Type B pancreatic cell (in vitro differentiated cells): Measurements from ENCODE around the gene TCF23. TPM values are rescaled to one million over a fixed set of nuclear protein-coding genes. Genes with fewer than 3 reads are reported as not detected.
"Not testable (repeated sequence)": the region's sequence is repeated elsewhere in the genome, so short reads cannot be mapped to it uniquely, and the experiment has no call there.

Source experiments
- DNase-seq: peaks from one replicate; pipeline ENCODE4 v3.0.0; 2021; ENCODE audit warnings: mixed read lengths; ENCODE audit not compliant: unreplicated experiment; ENCODE audit errors: extremely low spot score
- H3K27ac Mint-ChIP-seq: 2 replicates; pipeline ENCODE4 v1.8.0; 2021; ENCODE audit warnings: mild to moderate bottlenecking, mixed read lengths
- H3K27me3 Mint-ChIP-seq: 2 replicates; pipeline ENCODE4 v1.8.0; 2021; ENCODE audit warnings: mixed read lengths
- H3K36me3 Mint-ChIP-seq: 2 replicates; pipeline ENCODE4 v1.8.0; 2021; ENCODE audit warnings: mixed read lengths
- H3K4me1 Mint-ChIP-seq: one replicate; pipeline ENCODE4 v1.8.0; 2021; ENCODE audit warnings: mixed read lengths; ENCODE audit not compliant: unreplicated experiment
- H3K4me3 Mint-ChIP-seq: 2 replicates; pipeline ENCODE4 v1.8.0; 2021; ENCODE audit warnings: mild to moderate bottlenecking, mixed read lengths
- H3K9me3 Mint-ChIP-seq: 2 replicates; pipeline ENCODE4 v1.8.0; 2021; ENCODE audit warnings: mixed read lengths
- CTCF ChIP-seq: fragments of 200-600 bp; sonication (generic); conservative IDR thresholded peaks from 2 replicates; pipeline ENCODE4 v1.5.0; 2021; ENCODE audit warnings: antibody characterized with exemption, mild to moderate bottlenecking
- total RNA-seq: library from RNA; stranded (reverse); gene quantifications from 2 replicates; pipeline ENCODE4 v1.2.1, GENCODE V29; 2021; ENCODE audit warnings: low replicate concordance

Gene TCF23
- total RNA-seq, 1 donor from 2014 or later: not detected

GRCh38 chr2:27118525-27119329 lies 30.1 kb upstream of the TCF23 start, which contains the start of gene CGREF1:
TSS of gene CGREF1 (minus strand) at chr2:27119128. CDS start at chr2:27104366, 14,762 bp downstream.
- Mint-ChIP-seq H3K4me1 (peaks cover 9% of the 10 kb centered on the region), H3K4me3 (peak within 1 kb of the TSS; percentile 86), H3K27me3 (peaks cover 78% of the 10 kb centered on the region), H3K36me3 (no peaks in the 10 kb centered on the region), H3K9me3 (no peaks in the 10 kb centered on the region), H3K27ac (no peak within 1 kb of the TSS)
- no peak for DNase-seq
- TF ChIP-seq CTCF: no peak

- not testable (repeated sequence) for H3K36me3 Mint-ChIP-seq, DNase-seq, H3K27ac Mint-ChIP-seq, H3K4me1 Mint-ChIP-seq, H3K9me3 Mint-ChIP-seq
- Mint-ChIP-seq H3K4me3 (peak overlapping the region; percentile 86), H3K27me3 (peaks cover 75% of the 10 kb centered on the region)
Observed at GRCh38 chr2:27119330-27119670, 29.5 kb upstream of the TCF23 start.

GRCh38 chr2:27121906-27122305 lies 26.9 kb upstream of the TCF23 start:
- peaks cover 67% of the 10 kb centered on the region for H3K27me3 Mint-ChIP-seq
- H3K27ac Mint-ChIP-seq: no peak overlapping the region

GRCh38 chr2:27122791-27123190 lies 26.0 kb upstream of the TCF23 start:
- H3K4me3 Mint-ChIP-seq: peak overlapping the region; percentile 89
- no peak overlapping the region for H3K27ac Mint-ChIP-seq
- peaks cover 13% of the 10 kb centered on the region for H3K4me1 Mint-ChIP-seq
- no peaks in the 10 kb centered on the region for H3K36me3 Mint-ChIP-seq
- H3K9me3 Mint-ChIP-seq: no peaks in the 10 kb centered on the region
- peaks cover 59% of the 10 kb centered on the region for H3K27me3 Mint-ChIP-seq
- TF ChIP-seq CTCF: no peak
- DNase-seq: no peak

More at GRCh38 chr2:27121906-27122305, 26.9 kb upstream of the TCF23 start:
- H3K9me3 Mint-ChIP-seq: no peaks in the 10 kb centered on the region
- no peak for TF ChIP-seq CTCF
- peak overlapping the region; percentile 22 for H3K4me3 Mint-ChIP-seq
- H3K36me3 Mint-ChIP-seq: no peaks in the 10 kb centered on the region
- H3K4me1 Mint-ChIP-seq: peaks cover 13% of the 10 kb centered on the region
- DNase-seq: no peak

- Mint-ChIP-seq H3K27me3 (peaks cover 51% of the 10 kb centered on the region), H3K36me3 (no peaks in the 10 kb centered on the region), H3K27ac (no peak within 1 kb of the TSS), H3K4me1 (peaks cover 13% of the 10 kb centered on the region), H3K4me3 (peak within 1 kb of the TSS; percentile 89), H3K9me3 (no peaks in the 10 kb centered on the region)
- no peak for DNase-seq
- TF ChIP-seq CTCF: no peak
Observed at GRCh38 chr2:27123302-27124150, 25.3 kb upstream of the TCF23 start, which contains the start of gene ABHD1. TSS of gene ABHD1 (plus strand) at chr2:27123815. CDS start at chr2:27123949, 134 bp downstream.

- peaks cover 8% of the 10 kb centered on the region for H3K36me3 Mint-ChIP-seq
- H3K27me3 Mint-ChIP-seq: peaks cover 39% of the 10 kb centered on the region
- no peak overlapping the region for H3K4me3 Mint-ChIP-seq
- peaks cover 8% of the 10 kb centered on the region for H3K4me1 Mint-ChIP-seq
- DNase-seq: no peak
- H3K9me3 Mint-ChIP-seq: no peaks in the 10 kb centered on the region
- no peak for TF ChIP-seq CTCF
- no peak overlapping the region for H3K27ac Mint-ChIP-seq
Observed at GRCh38 chr2:27125104-27125503, 23.7 kb upstream of the TCF23 start.
